GM23248 (cell line): ENCODE measurements around the gene MEIS2. TPM values are rescaled to one million over a fixed set of nuclear protein-coding genes. Genes with fewer than 3 reads are reported as not detected.

Experiments
- DNase-seq: peaks from one replicate; pipeline ENCODE4 v3.0.0-alpha.2; 2015
- H2AFZ ChIP-seq: fragments of 200-600 bp; sonication (generic); 2 replicates; pipeline ENCODE4 v1.6.1; 2016; ENCODE audit warnings: antibody characterized with exemption
- H3F3A ChIP-seq: fragments of 200-600 bp; sonication (generic); 2 replicates; pipeline ENCODE4 v1.6.1; 2016; ENCODE audit warnings: mild to moderate bottlenecking, antibody characterized with exemption, mixed run types; ENCODE audit not compliant: insufficient read depth
- H3K27ac ChIP-seq: fragments of 200-600 bp; sonication (generic); 2 replicates; pipeline ENCODE4 v1.5.1; 2016; ENCODE audit warnings: mild to moderate bottlenecking
- H3K27me3 ChIP-seq: fragments of 200-600 bp; sonication (generic); replicated peaks from 2 replicates; pipeline ENCODE4 v1.6.1; 2016; ENCODE audit warnings: mild to moderate bottlenecking; ENCODE audit not compliant: insufficient read depth
- H3K36me3 ChIP-seq: fragments of 200-600 bp; sonication (generic); 2 replicates; pipeline ENCODE4 v1.6.1; 2016; ENCODE audit warnings: low read depth, mild to moderate bottlenecking
- H3K4me1 ChIP-seq: fragments of 200-600 bp; sonication (generic); 2 replicates; pipeline ENCODE4 v1.6.1; 2016; ENCODE audit warnings: mild to moderate bottlenecking; ENCODE audit not compliant: insufficient read depth
- H3K4me2 ChIP-seq: fragments of 200-600 bp; sonication (generic); one replicate; pipeline ENCODE4 v1.6.1; 2016; ENCODE audit warnings: mild to moderate bottlenecking; ENCODE audit not compliant: unreplicated experiment
- H3K4me3 ChIP-seq: fragments of 200-600 bp; sonication (generic); 2 replicates; pipeline ENCODE4 v1.5.1; 2016; ENCODE audit warnings: mild to moderate bottlenecking
- H3K79me2 ChIP-seq: fragments of 200-600 bp; sonication (generic); 2 replicates; pipeline ENCODE4 v1.6.1; 2016; ENCODE audit warnings: mild to moderate bottlenecking; ENCODE audit not compliant: insufficient read depth
- H3K9ac ChIP-seq: fragments of 200-600 bp; sonication (generic); 2 replicates; pipeline ENCODE4 v1.6.1; 2016; ENCODE audit warnings: mild to moderate bottlenecking
- H3K9me2 ChIP-seq: fragments of 200-600 bp; sonication (generic); 2 replicates; pipeline ENCODE4 v1.6.1; 2016; ENCODE audit warnings: mixed run types, mild to moderate bottlenecking, moderate library complexity; ENCODE audit not compliant: insufficient read depth
- H3K9me3 ChIP-seq: fragments of 200-600 bp; sonication (generic); one replicate; pipeline ENCODE4 v1.6.1; 2017; ENCODE audit warnings: low read depth
- H4K20me1 ChIP-seq: fragments of 200-600 bp; sonication (generic); 2 replicates; pipeline ENCODE4 v1.6.0; 2016; ENCODE audit not compliant: insufficient read depth
- EZH2 ChIP-seq: fragments of 200-600 bp; sonication (generic); IDR thresholded peaks from 2 replicates; pipeline ENCODE4 v1.6.1; 2018; ENCODE audit warnings: antibody characterized with exemption, mild to moderate bottlenecking; ENCODE audit not compliant: insufficient read depth, poor library complexity, severe bottlenecking
- EZH2phosphoT487 ChIP-seq: fragments of 200-600 bp; sonication (generic); IDR thresholded peaks from 2 replicates; pipeline ENCODE4 v1.6.1; 2018; ENCODE audit warnings: antibody characterized with exemption, moderate library complexity, mild to moderate bottlenecking, low read depth; ENCODE audit not compliant: insufficient read depth
- WGBS, 2 experiments: methylation state at CpG; one replicate each; pipeline ENCODE4 v1.1.6; 2015 to 2017; ENCODE audit warnings: low lambda C conversion rate in 2 of 2, low coverage in 1 of 2; ENCODE audit errors: missing lambda C conversion rate in 2 of 2; 5-methylcytosine and 5-hydroxymethylcytosine counted together
- in situ Hi-C: fragments of 300-500 bp; cut with MboI; formaldehyde crosslinking; loops from 2 replicates; pipeline ENCODE4 v1.15.0; 2020
- polyA plus RNA-seq: library from polyadenylated mRNA; unstranded; fragments of >200 nt; fragmentation: Nextera tagmentation; extraction: Ambion mirVana; gene quantifications from 2 replicates; pipeline ENCODE4 v1.2.1, GENCODE V29; 2016
- total RNA-seq: library from RNA; depleted of rRNA; stranded (reverse); fragments of >200 nt; shearing (Covaris generic); gene quantifications from 2 replicates; pipeline ENCODE4 v1.2.3, GENCODE V29; 2014

The MEIS2 gene
- total and polyA plus RNA-seq, 2 experiments from 2014 or later: 23.7 to 24.1 TPM

- Histone ChIP-seq H4K20me1 (0 out of 2 replicates have a peak, but pooled peaks cover 4% of the 10 kb centered on the region), H3K27me3 (no peaks in the 10 kb centered on the region), H3K27ac (no peak overlapping the region), H3K4me1 (no peaks in the 10 kb centered on the region; the same call in 1 of the 2 replicates), H3K4me3 (no peak overlapping the region), H3K36me3 (peaks cover 14% of the 10 kb centered on the region; the same call in 1 of the 2 replicates), H3K79me2 (peaks cover 98% of the 10 kb centered on the region), H3K9me3 (no peaks in the 10 kb centered on the region), H3K9me2 (no peaks in the 10 kb centered on the region), H3F3A (peaks cover 17% of the 10 kb centered on the region), H2AFZ (no peak overlapping the region), H3K4me2 (no peak overlapping the region), H3K9ac (no peak overlapping the region)
- DNase-seq: peak; percentile 10
- WGBS, 2 experiments: 89 to 91% methylated on average over 6 of the region's 6 CpGs
- TF ChIP-seq EZH2 (no peak), EZH2phosphoT487 (no peak)
- in situ Hi-C loops: no loop called here
These were observed 47.2 kb downstream of the MEIS2 start for GRCh38 chr15:37053166-37053565.

DNA sequence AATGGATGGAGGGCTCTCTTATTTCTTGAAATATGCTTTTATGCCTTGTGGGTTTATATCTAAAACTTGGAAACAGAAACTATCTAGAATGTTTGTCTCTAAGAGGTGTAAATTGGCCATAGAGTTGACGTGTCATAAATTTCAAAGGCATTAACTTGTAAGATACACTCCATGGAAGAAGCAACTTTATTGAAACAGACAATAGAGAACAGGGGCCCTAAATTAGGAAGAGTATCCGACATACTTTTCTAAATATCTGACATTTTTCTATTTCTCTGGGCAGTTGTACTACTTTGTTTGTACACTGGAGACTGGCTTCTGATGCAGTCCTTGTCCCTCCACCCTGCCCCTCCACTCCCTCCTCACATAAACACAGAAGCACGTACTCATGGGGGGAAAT lies 50.0 kb downstream of the MEIS2 start:
- Histone ChIP-seq H3K27ac (no peak overlapping the region), H3F3A (peaks cover 28% of the 10 kb centered on the region), H3K4me1 (peaks cover 11% of the 10 kb centered on the region), H4K20me1 (0 out of 2 replicates have a peak, but pooled peaks cover 4% of the 10 kb centered on the region), H3K27me3 (no peaks in the 10 kb centered on the region), H2AFZ (no peak overlapping the region), H3K79me2 (peaks cover 83% of the 10 kb centered on the region), H3K9me3 (no peaks in the 10 kb centered on the region), H3K4me2 (no peak overlapping the region), H3K4me3 (no peak overlapping the region), H3K9ac (no peak overlapping the region), H3K36me3 (peaks cover 11% of the 10 kb centered on the region; the same call in 1 of the 2 replicates), H3K9me2 (no peaks in the 10 kb centered on the region)
- in situ Hi-C loops: no loop called here
- 75 to 78% methylated on average over 3 of the region's 3 CpGs for WGBS, 2 experiments
- DNase-seq: no peak
- TF ChIP-seq EZH2: no peak
- TF ChIP-seq EZH2phosphoT487: no peak

DNA sequence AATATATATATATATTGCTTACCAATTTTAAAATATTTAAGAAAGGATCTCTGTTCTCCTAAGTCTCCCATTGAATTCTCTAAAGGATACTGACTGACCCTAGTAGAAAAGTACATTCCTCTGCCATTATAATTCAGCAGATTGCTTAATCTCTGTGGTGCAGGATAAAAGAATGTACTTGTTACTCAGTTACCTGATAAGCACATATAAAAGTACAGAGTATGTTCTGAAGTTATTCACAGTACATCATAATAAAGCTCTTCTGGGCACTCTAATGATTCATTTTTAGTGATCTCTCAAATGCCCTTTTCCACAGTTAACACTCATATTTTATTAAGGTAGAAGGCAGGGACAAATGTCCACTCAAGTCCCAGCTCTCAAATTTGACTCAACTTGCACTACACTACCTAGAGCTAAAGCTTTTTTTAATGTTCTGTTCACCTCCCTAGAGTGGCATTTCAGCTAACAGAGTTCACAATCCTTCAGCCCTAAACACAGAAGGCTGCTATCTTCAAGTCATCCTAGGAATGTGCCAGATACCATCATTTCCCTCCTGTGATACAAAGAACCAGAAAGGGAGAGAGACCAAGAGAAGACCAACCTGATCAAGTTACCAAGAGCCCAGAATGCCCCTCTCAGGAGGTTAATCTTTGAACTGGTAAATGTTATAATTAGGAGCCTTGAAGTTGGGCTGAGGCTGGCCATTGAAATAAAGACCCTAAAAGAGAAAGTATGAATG lies 53.3 kb downstream of the MEIS2 start:
- Histone ChIP-seq H3K36me3 (peaks cover 24% of the 10 kb centered on the region), H3K4me1 (peaks cover 11% of the 10 kb centered on the region), H3K27me3 (no peaks in the 10 kb centered on the region), H3K4me2 (peak overlapping the region; percentile 15), H3K9ac (no peak overlapping the region), H3K9me3 (no peaks in the 10 kb centered on the region), H2AFZ (no peak overlapping the region), H3K79me2 (peaks cover 69% of the 10 kb centered on the region), H4K20me1 (no peaks in the 10 kb centered on the region), H3K4me3 (no peak overlapping the region), H3K27ac (peak overlapping the region; percentile 37; the same call in 1 of the 2 replicates), H3K9me2 (no peaks in the 10 kb centered on the region), H3F3A (peaks cover 22% of the 10 kb centered on the region; the same call in 1 of the 2 replicates)
- in situ Hi-C loops: no loop called here
- DNase-seq: peak; percentile 60
- TF ChIP-seq EZH2 (no peak), EZH2phosphoT487 (no peak)

DNA sequence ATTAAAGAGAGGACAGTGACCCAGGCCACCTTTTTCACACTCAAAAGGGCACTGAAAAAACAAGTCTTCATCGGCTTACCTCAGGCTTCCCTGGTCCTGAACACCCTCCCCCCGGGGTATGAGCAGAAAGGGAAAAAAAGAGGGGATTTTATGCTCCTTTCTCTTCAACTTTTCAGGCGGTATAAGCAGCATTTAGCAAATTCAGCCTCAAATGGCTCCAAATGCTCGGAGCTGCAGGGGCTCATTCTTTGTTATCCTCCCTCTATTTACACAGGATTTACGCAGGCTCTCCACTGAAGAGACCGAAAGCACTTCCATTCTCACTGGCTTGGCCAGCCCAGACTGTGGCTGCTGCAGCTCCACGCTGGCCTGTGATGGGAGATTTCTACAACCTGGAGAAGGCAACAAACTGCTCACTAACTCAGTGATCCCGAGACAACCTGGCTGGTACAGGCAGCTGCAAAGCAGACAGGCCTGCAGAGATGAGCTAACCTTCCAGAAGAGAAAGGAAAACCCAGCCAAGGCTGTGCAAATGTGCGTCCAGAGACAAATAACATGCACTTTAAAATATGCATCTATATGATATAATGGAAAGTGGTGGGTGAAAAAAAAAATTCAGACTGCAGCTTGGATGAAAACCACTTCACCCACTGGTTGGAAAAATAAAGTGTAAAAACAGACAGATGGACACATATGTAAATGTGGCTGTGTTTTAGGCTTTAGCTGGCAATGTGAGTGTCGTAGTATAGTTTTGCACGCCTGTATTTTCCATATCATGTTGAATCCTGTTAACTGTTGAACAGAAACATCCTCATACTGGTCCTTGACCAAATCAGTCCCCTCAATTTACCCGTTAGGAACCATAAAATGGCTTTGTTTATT lies 54.2 kb downstream of the MEIS2 start:
- Histone ChIP-seq H3K4me3 (no peak overlapping the region), H3K27ac (no peak overlapping the region), H3K9me2 (no peaks in the 10 kb centered on the region), H3K27me3 (no peaks in the 10 kb centered on the region), H3K4me1 (peaks cover 11% of the 10 kb centered on the region), H3K79me2 (peaks cover 59% of the 10 kb centered on the region), H2AFZ (no peak overlapping the region), H3K9ac (no peak overlapping the region), H3F3A (peaks cover 20% of the 10 kb centered on the region; the same call in 1 of the 2 replicates), H3K4me2 (no peak overlapping the region), H4K20me1 (0 out of 2 replicates have a peak, but pooled peaks cover 2% of the 10 kb centered on the region), H3K9me3 (no peaks in the 10 kb centered on the region), H3K36me3 (peaks cover 32% of the 10 kb centered on the region)
- DNase-seq: no peak
- in situ Hi-C loops: no loop called here
- no peak for TF ChIP-seq EZH2
- TF ChIP-seq EZH2phosphoT487: no peak
- WGBS, 2 experiments: 90 to 93% methylated on average over 12 of the region's 12 CpGs
